Neutrophil (primary cell): ENCODE data around the gene DCC.

Source experiments
- H3K27ac ChIP-seq: fragments of 200-600 bp; sonication (generic); 2 replicates; pipeline ENCODE4 v1.5.1; 2016; ENCODE audit warnings: mild to moderate bottlenecking, moderate library complexity
- H3K27me3 ChIP-seq: fragments of 200-600 bp; sonication (generic); 2 replicates; pipeline ENCODE4 v1.6.0; 2016; ENCODE audit warnings: mild to moderate bottlenecking
- H3K36me3 ChIP-seq: fragments of 200-600 bp; sonication (generic); 2 replicates; pipeline ENCODE4 v1.5.1; 2017
- H3K4me1 ChIP-seq, 2 experiments: fragments of 200-600 bp in 1 of 2; sonication (generic) in 1 of 2; 1 replicate in 1 of 2; 2 replicates in 1 of 2; pipeline versions ENCODE4 v1.5.1 to v1.6.1; 2013 to 2016; ENCODE audit warnings: low read depth in 1 of 2, low read length in 1 of 2, mild to moderate bottlenecking in 1 of 2, moderate library complexity in 1 of 2; ENCODE audit not compliant: control insufficient read depth in 1 of 2, insufficient read depth in 1 of 2
- H3K4me3 ChIP-seq, 2 experiments: fragments of 200-600 bp in 1 of 2; sonication (generic) in 1 of 2; 1 replicate in 1 of 2; 2 replicates in 1 of 2; pipeline ENCODE4 v1.5.1; 2013 to 2016; ENCODE audit warnings: low read depth in 1 of 2, low read length in 1 of 2, mild to moderate bottlenecking in 1 of 2, moderate library complexity in 1 of 2
- H3K9me3 ChIP-seq: fragments of 200-600 bp; sonication (generic); 2 replicates; pipeline ENCODE4 v1.5.1; 2016
- TF ChIP-seq, protein P1 (sequence below): fragments of 200-600 bp; sonication (generic); IDR thresholded peaks from 2 replicates; pipeline ENCODE4 v1.5.1; 2016; ENCODE audit warnings: antibody characterized with exemption

Gene DCC

DNA sequence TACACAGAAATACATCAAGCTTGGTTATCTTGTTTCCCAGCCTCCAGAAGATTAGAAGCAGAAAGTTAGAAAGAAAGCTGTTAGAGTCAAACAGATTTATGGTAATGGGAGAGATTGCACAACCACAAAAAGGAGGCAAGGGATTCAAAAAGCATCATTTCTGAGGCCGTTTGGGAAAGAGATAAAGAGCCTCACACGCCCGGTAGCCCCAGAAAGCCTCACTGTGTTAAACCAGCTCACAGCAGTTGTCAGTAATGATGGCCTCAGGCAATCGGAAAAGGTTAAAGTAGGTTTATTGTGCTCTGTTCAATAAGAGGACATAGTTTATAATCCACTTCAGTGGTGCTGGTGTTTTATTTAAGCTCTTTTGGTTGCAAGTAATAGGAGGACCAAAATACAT is 111.3 kb downstream of the DCC start:
- no peaks in the 10 kb centered on the region for H3K36me3 ChIP-seq
- no peaks in the 10 kb centered on the region for H3K9me3 ChIP-seq

DNA sequence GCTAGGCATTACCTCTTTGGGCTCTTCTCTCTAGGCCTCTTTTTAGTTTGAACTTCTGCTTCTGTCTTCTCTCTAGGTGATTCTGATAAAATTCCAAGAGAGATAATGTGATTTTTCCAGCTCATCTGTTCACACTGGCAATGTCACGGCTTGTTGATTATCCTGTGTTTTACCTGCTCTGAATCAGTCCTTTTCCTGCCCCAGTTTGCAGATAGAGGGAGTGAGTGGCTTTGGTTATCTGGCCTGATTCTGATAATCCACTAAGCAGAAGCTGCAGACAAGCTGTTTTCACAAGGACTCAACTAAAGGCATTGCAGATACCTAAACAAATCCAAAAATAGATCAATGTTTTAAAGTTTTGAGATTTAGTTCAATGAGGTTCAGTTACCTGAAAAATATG is 111.9 kb downstream of the DCC start:
- H3K9me3 ChIP-seq: no peaks in the 10 kb centered on the region
- no peaks in the 10 kb centered on the region for H3K36me3 ChIP-seq
- H3K27ac ChIP-seq: no peak overlapping the region
- TF ChIP-seq, protein P1, sequence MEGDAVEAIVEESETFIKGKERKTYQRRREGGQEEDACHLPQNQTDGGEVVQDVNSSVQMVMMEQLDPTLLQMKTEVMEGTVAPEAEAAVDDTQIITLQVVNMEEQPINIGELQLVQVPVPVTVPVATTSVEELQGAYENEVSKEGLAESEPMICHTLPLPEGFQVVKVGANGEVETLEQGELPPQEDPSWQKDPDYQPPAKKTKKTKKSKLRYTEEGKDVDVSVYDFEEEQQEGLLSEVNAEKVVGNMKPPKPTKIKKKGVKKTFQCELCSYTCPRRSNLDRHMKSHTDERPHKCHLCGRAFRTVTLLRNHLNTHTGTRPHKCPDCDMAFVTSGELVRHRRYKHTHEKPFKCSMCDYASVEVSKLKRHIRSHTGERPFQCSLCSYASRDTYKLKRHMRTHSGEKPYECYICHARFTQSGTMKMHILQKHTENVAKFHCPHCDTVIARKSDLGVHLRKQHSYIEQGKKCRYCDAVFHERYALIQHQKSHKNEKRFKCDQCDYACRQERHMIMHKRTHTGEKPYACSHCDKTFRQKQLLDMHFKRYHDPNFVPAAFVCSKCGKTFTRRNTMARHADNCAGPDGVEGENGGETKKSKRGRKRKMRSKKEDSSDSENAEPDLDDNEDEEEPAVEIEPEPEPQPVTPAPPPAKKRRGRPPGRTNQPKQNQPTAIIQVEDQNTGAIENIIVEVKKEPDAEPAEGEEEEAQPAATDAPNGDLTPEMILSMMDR: no peak
- no peak overlapping the region for H3K4me3 ChIP-seq
- no peaks in the 10 kb centered on the region for H3K27me3 ChIP-seq
- no peaks in the 10 kb centered on the region for H3K4me1 ChIP-seq

More for the DNA sequence above, 111.3 kb downstream of the DCC start:
- Histone ChIP-seq H3K27me3 (no peaks in the 10 kb centered on the region), H3K4me1 (no peaks in the 10 kb centered on the region), H3K4me3 (no peak overlapping the region), H3K27ac (no peak overlapping the region)
- TF ChIP-seq, protein P1: no peak

DNA sequence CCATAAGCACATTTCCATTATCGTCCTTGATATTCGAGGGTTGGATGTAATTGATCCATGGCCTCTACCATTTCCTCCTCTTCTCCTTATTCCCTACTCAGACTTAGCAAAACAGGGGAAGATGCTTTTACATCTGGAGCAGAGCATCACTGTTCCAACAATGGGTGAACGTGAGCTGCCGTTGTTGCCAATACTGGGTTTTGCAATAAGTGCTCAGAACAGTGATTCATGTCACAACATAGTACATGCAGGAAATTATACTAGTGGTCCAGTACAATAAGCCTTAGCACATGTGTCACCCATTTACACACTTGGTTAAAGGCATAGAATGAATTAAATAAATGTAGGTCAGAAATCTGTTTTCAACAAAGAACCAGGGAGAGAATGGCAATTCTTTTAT is 112.4 kb downstream of the DCC start:
- Histone ChIP-seq H3K27me3 (no peaks in the 10 kb centered on the region), H3K36me3 (no peaks in the 10 kb centered on the region), H3K27ac (no peak overlapping the region), H3K4me1 (no peaks in the 10 kb centered on the region), H3K4me3 (no peak overlapping the region), H3K9me3 (no peaks in the 10 kb centered on the region)
- TF ChIP-seq, protein P1: no peak

GRCh38 chr18:52459890-52460289 is 119.9 kb downstream of the DCC start:
- Histone ChIP-seq H3K27ac (no peak overlapping the region), H3K4me1 (no peaks in the 10 kb centered on the region), H3K27me3 (no peaks in the 10 kb centered on the region), H3K9me3 (no peaks in the 10 kb centered on the region), H3K4me3 (no peak overlapping the region), H3K36me3 (no peaks in the 10 kb centered on the region)
- TF ChIP-seq, protein P1: no peak

GRCh38 chr18:52462853-52463252 is 122.9 kb downstream of the DCC start:
- TF ChIP-seq, protein P1: no peak
- no peaks in the 10 kb centered on the region for H3K4me1 ChIP-seq
- no peaks in the 10 kb centered on the region for H3K9me3 ChIP-seq
- no peak overlapping the region for H3K27ac ChIP-seq
- no peaks in the 10 kb centered on the region for H3K27me3 ChIP-seq
- no peak overlapping the region for H3K4me3 ChIP-seq
- no peaks in the 10 kb centered on the region for H3K36me3 ChIP-seq

- H3K27ac ChIP-seq: no peak overlapping the region
- no peaks in the 10 kb centered on the region for H3K27me3 ChIP-seq
- H3K9me3 ChIP-seq: no peaks in the 10 kb centered on the region
- no peaks in the 10 kb centered on the region for H3K36me3 ChIP-seq
- H3K4me1 ChIP-seq: no peaks in the 10 kb centered on the region
- no peak overlapping the region for H3K4me3 ChIP-seq
- TF ChIP-seq, protein P1: no peak
These were observed 125.4 kb downstream of the DCC start for GRCh38 chr18:52465391-52465790.
